ENCODE measurements around the gene NELFE. TPM values are rescaled to one million over a fixed set of nuclear protein-coding genes. Genes with fewer than 3 reads are reported as not detected.
A peak's percentile ranks its signal among the peaks of the same experiment; 100 is the strongest.
"Not testable (repeated sequence)": the region's sequence is repeated elsewhere in the genome, so short reads cannot be mapped to it uniquely, and the experiment has no call there.

The NELFE gene
- total RNA-seq, 2 experiments from 2014 or later, result 67.1 to 70.8 TPM

DNA sequence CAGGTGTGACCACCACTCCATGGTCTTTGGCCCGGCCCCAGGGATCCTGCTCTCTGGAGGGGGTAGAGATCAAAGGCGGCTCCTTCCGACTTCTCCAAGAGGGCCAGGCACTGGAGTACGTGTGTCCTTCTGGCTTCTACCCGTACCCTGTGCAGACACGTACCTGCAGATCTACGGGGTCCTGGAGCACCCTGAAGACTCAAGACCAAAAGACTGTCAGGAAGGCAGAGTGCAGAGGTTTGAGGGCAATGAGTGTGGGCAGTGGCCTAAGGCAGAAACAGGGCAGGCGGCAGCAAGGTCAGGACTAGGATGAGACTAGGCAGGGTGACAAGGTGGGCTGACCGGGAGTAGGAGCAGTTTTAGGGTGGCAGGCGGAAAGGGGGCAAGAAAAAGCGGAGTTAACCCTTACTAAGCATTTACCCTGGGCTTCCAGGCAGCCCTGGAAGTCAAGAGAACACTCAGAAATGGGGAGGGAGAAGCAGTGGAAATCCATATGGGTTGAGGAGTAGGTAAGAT is 12.3 kb downstream of the NELFE start:
- DNase-seq (no peak), ATAC-seq (peak; percentile 25)
- Mint-ChIP-seq H3K27me3 (ENCODE audit: low read depth) (peaks cover 5% of the 10 kb centered on the region), H3K4me1 (ENCODE audit: low read depth) (peaks cover 8% of the 10 kb centered on the region), H3K27ac (no peak overlapping the region), H3K4me3 (no peak overlapping the region), H3K36me3 (ENCODE audit: low read depth) (no peaks in the 10 kb centered on the region), H3K9me3 (ENCODE audit: insufficient read depth) (no peaks in the 10 kb centered on the region)
- ChIA-PET POLR2A (interaction anchor here (0.6 kb wide), 1 partner anchor 137 kb away, joined by 4 read pairs; no protein-coding TSS in a partner anchor), CTCF (no interaction called here)

DNA sequence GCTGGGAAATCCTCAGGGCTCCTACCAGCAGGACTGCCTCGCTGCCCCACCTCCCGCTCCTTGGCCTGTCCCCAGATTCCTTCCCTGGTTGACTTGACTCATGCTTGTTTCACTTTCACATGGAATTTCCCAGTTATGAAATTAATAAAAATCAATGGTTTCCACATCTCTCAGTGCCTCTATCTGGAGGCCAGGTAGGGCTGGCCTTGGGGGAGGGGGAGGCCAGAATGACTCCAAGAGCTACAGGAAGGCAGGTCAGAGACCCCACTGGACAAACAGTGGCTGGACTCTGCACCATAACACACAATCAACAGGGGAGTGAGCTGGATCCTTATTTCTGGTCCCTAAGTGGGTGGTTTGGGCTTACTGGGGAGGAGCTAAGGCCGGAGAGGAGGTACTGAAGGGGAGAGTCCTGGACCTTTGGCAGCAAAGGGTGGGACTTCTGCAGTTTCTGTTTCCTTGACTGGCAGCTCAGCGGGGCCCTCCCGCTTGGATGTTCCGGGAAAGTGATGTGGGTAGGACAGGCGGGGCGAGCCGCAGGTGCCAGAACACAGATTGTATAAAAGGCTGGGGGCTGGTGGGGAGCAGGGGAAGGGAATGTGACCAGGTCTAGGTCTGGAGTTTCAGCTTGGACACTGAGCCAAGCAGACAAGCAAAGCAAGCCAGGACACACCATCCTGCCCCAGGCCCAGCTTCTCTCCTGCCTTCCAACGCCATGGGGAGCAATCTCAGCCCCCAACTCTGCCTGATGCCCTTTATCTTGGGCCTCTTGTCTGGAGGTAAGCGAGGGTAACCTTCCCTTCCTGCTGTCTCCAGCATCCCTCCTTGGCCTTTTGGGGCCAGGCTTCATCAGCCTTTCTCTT is 13.0 kb downstream of the NELFE start, which contains the start of gene CFB:
Gene CFB (plus strand): TSS at position 589 of the 863 bp plus-strand sequence. CDS start 127 bp downstream, at position 716.
- ChIA-PET POLR2A (interaction anchor here (0.6 to 0.8 kb wide), 2 partner anchors 137 to 546 kb away, joined by 3 to 4 read pairs; no protein-coding TSS in a partner anchor), CTCF (interaction anchor here (0.7 kb wide), 1 partner anchor 83 kb away, joined by 4 read pairs; the partner anchor contains the start of gene NEU1)
- no peak within 1 kb of the TSS for H3K27ac Mint-ChIP-seq

DNA sequence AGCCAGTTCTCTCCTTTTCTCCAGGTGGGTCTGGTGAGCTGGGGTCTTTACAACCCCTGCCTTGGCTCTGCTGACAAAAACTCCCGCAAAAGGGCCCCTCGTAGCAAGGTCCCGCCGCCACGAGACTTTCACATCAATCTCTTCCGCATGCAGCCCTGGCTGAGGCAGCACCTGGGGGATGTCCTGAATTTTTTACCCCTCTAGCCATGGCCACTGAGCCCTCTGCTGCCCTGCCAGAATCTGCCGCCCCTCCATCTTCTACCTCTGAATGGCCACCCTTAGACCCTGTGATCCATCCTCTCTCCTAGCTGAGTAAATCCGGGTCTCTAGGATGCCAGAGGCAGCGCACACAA is 13.6 kb downstream of the NELFE start:
- H3K9me3 Mint-ChIP-seq (ENCODE audit: insufficient read depth), result no peaks in the 10 kb centered on the region
- POLR2A ChIA-PET, result interaction anchor here (0.8 kb wide), 1 partner anchor 545 kb away, joined by 3 read pairs; no protein-coding TSS in a partner anchor
- H3K36me3 Mint-ChIP-seq (ENCODE audit: low read depth), result no peaks in the 10 kb centered on the region
- H3K27ac Mint-ChIP-seq, result no peak overlapping the region
- ATAC-seq, result no peak
- no peak overlapping the region for H3K4me3 Mint-ChIP-seq
- H3K4me1 Mint-ChIP-seq (ENCODE audit: low read depth), result peaks cover 8% of the 10 kb centered on the region
- no peak for DNase-seq
- CTCF ChIA-PET, result interaction anchor here (0.7 kb wide), 1 partner anchor 82 kb away, joined by 4 read pairs; the partner anchor contains the start of gene NEU1
- peaks cover 9% of the 10 kb centered on the region for H3K27me3 Mint-ChIP-seq (ENCODE audit: low read depth)

More for the DNA sequence above, 13.0 kb downstream of the NELFE start, which contains the start of gene CFB:
- peak; percentile 29 for ATAC-seq
- no peak for DNase-seq
- H3K36me3 Mint-ChIP-seq (ENCODE audit: low read depth), result no peaks in the 10 kb centered on the region
- H3K4me3 Mint-ChIP-seq, result no peak within 1 kb of the TSS
- peaks cover 5% of the 10 kb centered on the region for H3K27me3 Mint-ChIP-seq (ENCODE audit: low read depth)
- peaks cover 8% of the 10 kb centered on the region for H3K4me1 Mint-ChIP-seq (ENCODE audit: low read depth)
- H3K9me3 Mint-ChIP-seq (ENCODE audit: insufficient read depth), result no peaks in the 10 kb centered on the region

DNA sequence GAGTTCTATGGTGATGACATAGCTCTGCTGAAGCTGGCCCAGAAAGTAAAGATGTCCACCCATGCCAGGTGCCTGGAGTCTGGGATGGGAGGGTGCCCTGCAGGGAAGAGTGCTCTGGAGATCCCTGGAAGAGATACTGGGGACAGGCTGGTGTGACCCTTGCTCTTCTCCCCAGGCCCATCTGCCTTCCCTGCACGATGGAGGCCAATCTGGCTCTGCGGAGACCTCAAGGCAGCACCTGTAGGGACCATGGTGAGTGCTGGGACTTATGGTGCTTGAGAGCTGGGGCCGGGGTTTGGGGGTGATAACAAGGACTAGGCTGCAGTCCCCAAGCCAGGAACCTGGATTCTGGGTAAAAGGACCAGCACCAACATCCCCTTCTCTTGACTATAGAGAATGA is 15.0 kb downstream of the NELFE start:
- H3K27ac Mint-ChIP-seq, result no peak overlapping the region
- POLR2A ChIA-PET, result interaction anchor here (0.7 kb wide), 1 partner anchor 8 kb away, joined by 3 read pairs; no protein-coding TSS in a partner anchor
- no peak overlapping the region for H3K4me3 Mint-ChIP-seq
- ATAC-seq, result no peak
- no peaks in the 10 kb centered on the region for H3K36me3 Mint-ChIP-seq (ENCODE audit: low read depth)
- peaks cover 9% of the 10 kb centered on the region for H3K27me3 Mint-ChIP-seq (ENCODE audit: low read depth)
- DNase-seq, result no peak
- CTCF ChIA-PET, result interaction anchor here (0.8 kb wide), 1 partner anchor 19 kb away, joined by 3 read pairs; no protein-coding TSS in a partner anchor
- no peaks in the 10 kb centered on the region for H3K9me3 Mint-ChIP-seq (ENCODE audit: insufficient read depth)
- peaks cover 8% of the 10 kb centered on the region for H3K4me1 Mint-ChIP-seq (ENCODE audit: low read depth)

DNA sequence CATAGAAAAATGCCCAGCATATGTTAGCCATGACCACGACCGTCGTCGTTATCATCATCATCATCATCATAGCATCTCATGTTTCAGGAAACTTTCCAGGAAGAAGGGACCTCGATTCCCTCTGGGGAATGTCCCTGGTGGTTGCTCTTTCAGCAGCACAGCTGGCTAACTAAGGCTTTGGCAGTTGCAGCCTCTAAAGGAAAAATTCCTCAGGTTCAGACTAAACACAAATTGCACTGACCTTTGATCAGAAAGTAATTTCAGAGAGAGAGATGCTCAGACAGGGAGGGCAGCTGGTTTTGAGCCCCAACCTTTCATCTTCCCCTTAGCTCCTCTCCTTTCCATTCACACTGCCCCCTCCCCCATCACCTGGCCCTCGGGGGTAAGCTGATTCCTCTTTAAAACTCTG is 18.5 kb downstream of the NELFE start:
- POLR2A ChIA-PET, result interaction anchor here (1.4 to 1.6 kb wide), 2 partner anchors 17 to 19 kb away, joined by 3 to 4 read pairs; partner anchors contain the start of gene SKIC2
- no peak overlapping the region for H3K27ac Mint-ChIP-seq
- ATAC-seq, result no peak
- peaks cover 2% of the 10 kb centered on the region for H3K4me1 Mint-ChIP-seq (ENCODE audit: low read depth)
- no peak for DNase-seq
- no peaks in the 10 kb centered on the region for H3K36me3 Mint-ChIP-seq (ENCODE audit: low read depth)
- no peaks in the 10 kb centered on the region for H3K9me3 Mint-ChIP-seq (ENCODE audit: insufficient read depth)
- peaks cover 9% of the 10 kb centered on the region for H3K27me3 Mint-ChIP-seq (ENCODE audit: low read depth)
- no peak overlapping the region for H3K4me3 Mint-ChIP-seq
- CTCF ChIA-PET, result interaction anchor here (0.8 to 1.8 kb wide), 4 partner anchors 10 to 263 kb away, joined by 3 to 8 read pairs (median 4); partner anchors contain the start of genes NELFE and SKIC2

DNA sequence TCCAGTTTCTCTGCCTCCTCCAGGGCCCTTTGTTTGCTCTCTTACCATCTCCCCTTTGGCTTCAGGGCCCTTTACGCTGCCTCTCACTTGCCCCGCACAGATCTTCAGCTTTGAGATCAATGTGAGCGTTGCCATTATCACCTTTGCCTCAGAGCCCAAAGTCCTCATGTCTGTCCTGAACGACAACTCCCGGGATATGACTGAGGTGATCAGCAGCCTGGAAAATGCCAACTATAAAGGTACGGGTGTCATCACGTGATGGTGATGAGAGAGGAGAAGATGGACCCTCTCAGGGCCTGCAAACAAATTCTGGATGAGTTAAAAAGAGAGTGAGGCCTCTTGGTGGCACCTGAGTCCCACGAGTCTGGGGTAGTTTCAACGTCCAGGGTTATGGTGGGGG is 22.9 kb downstream of the NELFE start:
- Mint-ChIP-seq H3K27me3 (ENCODE audit: low read depth) (peaks cover 4% of the 10 kb centered on the region), H3K36me3 (ENCODE audit: low read depth) (no peaks in the 10 kb centered on the region), H3K4me1 (ENCODE audit: low read depth) (no peaks in the 10 kb centered on the region), H3K27ac (no peak overlapping the region), H3K9me3 (ENCODE audit: insufficient read depth) (no peaks in the 10 kb centered on the region), H3K4me3 (no peak overlapping the region)
- POLR2A ChIA-PET, result no interaction called here
- no peak for ATAC-seq
- CTCF ChIA-PET, result no interaction called here
- DNase-seq, result no peak

DNA sequence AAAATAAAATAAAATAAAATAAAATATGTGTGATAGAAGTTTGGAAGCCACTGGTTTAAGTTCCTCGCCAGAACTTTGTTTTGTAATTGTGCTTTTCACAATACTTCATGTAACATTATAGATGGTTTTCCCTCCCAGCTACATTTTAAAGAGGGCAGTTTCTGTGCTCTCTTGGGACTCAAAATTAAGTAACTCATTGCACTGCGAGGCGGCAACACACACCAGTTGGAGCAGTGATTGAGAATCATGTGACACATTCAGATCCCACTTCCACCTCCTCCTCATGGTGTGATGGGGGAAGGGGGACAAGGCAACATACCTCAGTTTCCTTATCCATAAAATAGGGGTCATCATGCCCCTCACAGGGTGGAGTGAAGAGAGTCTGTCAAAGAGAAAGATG is 23.8 kb downstream of the NELFE start:
- DNase-seq (no peak), ATAC-seq (no peak)
- no peak overlapping the region for H3K4me3 Mint-ChIP-seq
- no peaks in the 10 kb centered on the region for H3K27me3 Mint-ChIP-seq (ENCODE audit: low read depth)
- H3K9me3 Mint-ChIP-seq (ENCODE audit: insufficient read depth), result no peaks in the 10 kb centered on the region
- H3K27ac Mint-ChIP-seq, result no peak overlapping the region
- no peaks in the 10 kb centered on the region for H3K36me3 Mint-ChIP-seq (ENCODE audit: low read depth)
- ChIA-PET CTCF (no interaction called here), POLR2A (no interaction called here)
- no peaks in the 10 kb centered on the region for H3K4me1 Mint-ChIP-seq (ENCODE audit: low read depth)

DNA sequence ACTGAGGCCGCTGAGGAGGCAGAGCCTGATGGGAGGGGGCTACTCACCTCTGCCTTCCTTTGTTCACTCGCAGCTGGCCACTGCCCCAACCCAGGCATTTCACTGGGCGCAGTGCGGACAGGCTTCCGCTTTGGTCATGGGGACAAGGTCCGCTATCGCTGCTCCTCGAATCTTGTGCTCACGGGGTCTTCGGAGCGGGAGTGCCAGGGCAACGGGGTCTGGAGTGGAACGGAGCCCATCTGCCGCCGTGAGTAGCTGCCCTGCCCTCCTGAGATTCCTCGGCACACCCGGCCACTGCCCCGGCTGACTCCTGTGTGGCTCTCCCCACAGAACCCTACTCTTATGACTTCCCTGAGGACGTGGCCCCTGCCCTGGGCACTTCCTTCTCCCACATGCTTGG is 25.2 kb downstream of the NELFE start:
- CTCF ChIA-PET, result no interaction called here
- Mint-ChIP-seq H3K4me1 (ENCODE audit: low read depth) (no peaks in the 10 kb centered on the region), H3K27me3 (ENCODE audit: low read depth) (no peaks in the 10 kb centered on the region), H3K36me3 (ENCODE audit: low read depth) (no peaks in the 10 kb centered on the region), H3K27ac (no peak overlapping the region), H3K4me3 (no peak overlapping the region), H3K9me3 (ENCODE audit: insufficient read depth) (no peaks in the 10 kb centered on the region)
- ATAC-seq (no peak), DNase-seq (no peak)
- POLR2A ChIA-PET, result no interaction called here

DNA sequence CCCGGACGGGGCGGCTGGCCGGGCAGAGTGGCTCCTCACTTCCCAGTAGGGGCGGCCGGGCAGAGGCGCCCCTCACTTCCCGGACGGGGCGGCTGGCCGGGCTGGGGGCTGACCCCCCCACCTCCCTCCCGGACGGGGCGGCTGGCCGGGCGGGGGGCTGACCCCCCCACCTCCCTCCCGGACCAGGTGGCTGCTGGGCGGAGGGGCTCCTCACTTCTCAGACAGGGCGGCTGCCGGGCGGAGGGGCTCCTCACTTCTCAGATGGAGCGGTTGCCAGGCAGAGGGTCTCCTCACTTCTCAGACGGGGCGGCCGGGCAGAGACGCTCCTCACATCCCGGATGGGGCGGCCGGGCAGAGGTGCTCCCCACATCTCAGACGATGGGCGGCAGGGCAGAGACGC is 26.6 kb downstream of the NELFE start:
- H3K27ac Mint-ChIP-seq; ATAC-seq; H3K27me3 Mint-ChIP-seq (ENCODE audit: low read depth); CTCF ChIA-PET; H3K36me3 Mint-ChIP-seq (ENCODE audit: low read depth); POLR2A ChIA-PET; H3K4me1 Mint-ChIP-seq (ENCODE audit: low read depth); H3K4me3 Mint-ChIP-seq; DNase-seq; H3K9me3 Mint-ChIP-seq (ENCODE audit: insufficient read depth): not testable (repeated sequence)

DNA sequence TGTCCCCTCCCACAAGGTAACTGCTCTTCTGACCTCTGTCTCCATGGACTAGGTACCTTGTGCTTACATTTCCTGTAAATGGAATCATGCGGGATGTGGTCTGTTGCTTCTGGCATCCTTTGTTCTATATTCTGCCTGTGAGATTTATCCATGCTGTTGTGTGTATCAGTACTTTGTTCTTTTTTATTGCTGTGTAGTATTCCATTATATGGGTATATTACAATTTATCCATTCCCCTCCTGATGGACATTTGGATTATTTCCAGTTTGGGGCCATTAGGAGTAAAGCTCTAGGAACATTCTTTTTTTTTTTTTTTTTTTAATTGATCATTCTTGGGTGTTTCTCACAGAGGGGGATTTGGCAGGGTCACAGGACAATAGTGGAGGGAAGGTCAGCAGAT is 27.8 kb downstream of the NELFE start:
- DNase-seq, result no peak
- H3K36me3 Mint-ChIP-seq (ENCODE audit: low read depth), result no peaks in the 10 kb centered on the region
- H3K27ac Mint-ChIP-seq, result no peak overlapping the region
- H3K27me3 Mint-ChIP-seq (ENCODE audit: low read depth), result peaks cover 2% of the 10 kb centered on the region
- ChIA-PET POLR2A (no interaction called here), CTCF (no interaction called here)
- H3K4me3 Mint-ChIP-seq, result no peak overlapping the region
- no peaks in the 10 kb centered on the region for H3K4me1 Mint-ChIP-seq (ENCODE audit: low read depth)
- H3K9me3 Mint-ChIP-seq (ENCODE audit: insufficient read depth), result no peaks in the 10 kb centered on the region
- no peak for ATAC-seq

DNA sequence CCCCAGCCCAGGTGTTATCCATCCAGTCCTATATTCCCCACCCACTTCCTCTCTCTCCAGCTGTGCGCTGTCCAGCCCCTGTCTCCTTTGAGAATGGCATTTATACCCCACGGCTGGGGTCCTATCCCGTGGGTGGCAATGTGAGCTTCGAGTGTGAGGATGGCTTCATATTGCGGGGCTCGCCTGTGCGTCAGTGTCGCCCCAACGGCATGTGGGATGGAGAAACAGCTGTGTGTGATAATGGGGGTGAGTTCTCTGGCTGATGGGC is 30.2 kb downstream of the NELFE start:
- POLR2A ChIA-PET, result no interaction called here
- CTCF ChIA-PET, result no interaction called here
- Mint-ChIP-seq H3K36me3 (ENCODE audit: low read depth) (no peaks in the 10 kb centered on the region), H3K4me3 (no peak overlapping the region), H3K27ac (no peak overlapping the region), H3K9me3 (ENCODE audit: insufficient read depth) (no peaks in the 10 kb centered on the region), H3K4me1 (ENCODE audit: low read depth) (no peaks in the 10 kb centered on the region), H3K27me3 (ENCODE audit: low read depth) (peaks cover 2% of the 10 kb centered on the region)
- DNase-seq (no peak), ATAC-seq (no peak)

DNA sequence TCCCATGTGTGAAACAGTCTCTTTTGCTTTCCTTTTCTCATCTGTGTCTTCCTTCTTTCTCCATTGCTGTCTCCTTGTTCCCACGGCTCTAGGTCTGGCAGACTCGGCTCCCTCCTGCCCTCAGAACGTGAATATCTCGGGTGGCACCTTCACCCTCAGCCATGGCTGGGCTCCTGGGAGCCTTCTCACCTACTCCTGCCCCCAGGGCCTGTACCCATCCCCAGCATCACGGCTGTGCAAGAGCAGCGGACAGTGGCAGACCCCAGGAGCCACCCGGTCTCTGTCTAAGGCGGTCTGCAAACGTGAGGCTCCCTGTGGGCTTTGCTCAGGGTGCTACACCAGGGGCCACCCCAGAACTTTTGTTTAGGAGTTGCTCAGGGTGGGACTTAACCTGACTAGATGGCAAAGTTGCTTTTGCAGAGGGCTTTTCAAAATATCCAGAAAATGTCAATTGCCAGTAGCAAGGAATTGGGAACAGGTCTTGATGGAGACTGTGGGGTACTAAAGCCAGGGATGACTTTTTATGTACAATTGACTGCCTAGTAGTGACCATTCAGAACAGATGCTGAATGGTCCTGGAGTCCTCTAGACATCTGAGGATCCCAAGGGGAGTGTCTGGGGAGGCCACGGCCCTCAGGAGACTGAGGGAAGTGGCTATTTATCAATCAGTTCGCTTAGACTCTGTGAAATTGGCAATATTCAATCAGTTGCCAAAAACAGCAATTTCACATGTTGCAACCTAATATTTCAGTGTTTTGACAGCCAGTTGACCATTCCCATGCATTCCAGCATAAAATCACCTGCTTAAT is 30.7 kb downstream of the NELFE start:
- CTCF ChIA-PET, result no interaction called here
- Mint-ChIP-seq H3K4me1 (ENCODE audit: low read depth) (no peaks in the 10 kb centered on the region), H3K36me3 (ENCODE audit: low read depth) (no peaks in the 10 kb centered on the region), H3K9me3 (ENCODE audit: insufficient read depth) (no peaks in the 10 kb centered on the region), H3K27ac (no peak overlapping the region), H3K27me3 (ENCODE audit: low read depth) (peaks cover 2% of the 10 kb centered on the region), H3K4me3 (no peak overlapping the region)
- no peak for ATAC-seq
- no peak for DNase-seq
- POLR2A ChIA-PET, result no interaction called here

Data from activated CD8-positive, alpha-beta T cell treated with anti-CD3 and anti-CD28 coated beads, Interleukin-2, amount 10 ng/mL, durations not matched to agents 7 days and 5 days (primary cell).